ENCODE results near the gene TTC31.
A peak's percentile ranks its signal among the peaks of the same experiment; 100 is the strongest.

GRCh38 chr2:74502720-74503505 lies 20.0 kb downstream of the TTC31 start:
- TF ChIP-seq POLR2AphosphoS5 (IDR thresholded peaks at IDR 0.05) (peak; percentile 39 to 86 (median 82)), CTCF (IDR thresholded peaks at IDR 0.05) (peak in 1 of 7 experiments; percentile 20), POLR2A (IDR thresholded peaks at IDR 0.05) (peak in 1 of 4 donors; percentile 49), EP300 (IDR thresholded peaks at IDR 0.05) (no peak)

All from stomach (tissue), 4 donors.